Keratinocyte (primary cell): ENCODE measurements around the gene PCDH9. TPM values are rescaled to one million over a fixed set of nuclear protein-coding genes. Genes with fewer than 3 reads are reported as not detected.

ENCODE experiments used
- DNase-seq: peaks from one replicate; pipeline ENCODE4 v3.0.0-alpha.2; 2011; ENCODE audit warnings: low read depth, missing footprints, low spot score
- FAIRE-seq: peaks from 2 replicates; lab custom pipeline; 2011; peaks lifted over from hg19 to GRCh38; lab: Jason Lieb, UNC
- H2AFZ ChIP-seq: 2 replicates; pipeline ENCODE4 v1.6.0; 2012; ENCODE audit warnings: low read length, control low read depth, inconsistent platforms; ENCODE audit not compliant: control insufficient read depth
- H3K27ac ChIP-seq: 2 replicates; pipeline ENCODE4 v1.5.1; 2011; ENCODE audit warnings: low read length; ENCODE audit not compliant: control insufficient read depth, insufficient read depth
- H3K27me3 ChIP-seq: 3 replicates; pipeline ENCODE4 v1.6.0; 2011; ENCODE audit warnings: low read length; ENCODE audit not compliant: control insufficient read depth, insufficient read depth; ENCODE audit errors: extremely low read depth
- H3K36me3 ChIP-seq, 2 experiments: 2 replicates in 1 of 2; 3 replicates in 1 of 2; pipeline ENCODE4 v1.5.1; 2011; ENCODE audit warnings: low read length in 2 of 2, mild to moderate bottlenecking in 1 of 2; ENCODE audit not compliant: control insufficient read depth in 2 of 2, insufficient read depth in 2 of 2; ENCODE audit errors: extremely low read depth in 1 of 2
- H3K4me1 ChIP-seq: 3 replicates; pipeline ENCODE4 v1.5.1; 2011; ENCODE audit warnings: low read length; ENCODE audit not compliant: control insufficient read depth, insufficient read depth; ENCODE audit errors: extremely low read depth
- H3K4me2 ChIP-seq: 3 replicates; pipeline ENCODE4 v1.6.0; 2011; ENCODE audit warnings: low read depth, low read length; ENCODE audit not compliant: control insufficient read depth, insufficient read depth; ENCODE audit errors: extremely low read depth
- H3K4me3 ChIP-seq, 3 experiments: fragments of 200-600 bp in 1 of 3; sonication (generic) in 1 of 3; 2 replicates in 2 of 3; 3 replicates in 1 of 3; pipeline ENCODE4 v1.5.1; 2011 to 2016; ENCODE audit warnings: low read length in 3 of 3, mild to moderate bottlenecking in 3 of 3, control low read depth in 2 of 3, inconsistent platforms in 1 of 3, low read depth in 1 of 3, mixed read lengths in 1 of 3, mixed run types in 1 of 3, moderate library complexity in 1 of 3; ENCODE audit not compliant: control insufficient read depth in 2 of 3, insufficient read depth in 2 of 3; ENCODE audit errors: extremely low read depth in 1 of 3
- H3K79me2 ChIP-seq: 2 replicates; pipeline ENCODE4 v1.6.0; 2012; ENCODE audit warnings: low read length; ENCODE audit not compliant: control insufficient read depth, insufficient read depth
- H3K9ac ChIP-seq: 3 replicates; pipeline ENCODE4 v1.6.0; 2011; ENCODE audit warnings: low read length; ENCODE audit not compliant: control insufficient read depth, insufficient read depth; ENCODE audit errors: extremely low read depth
- H3K9me1 ChIP-seq: 3 replicates; pipeline ENCODE4 v1.6.0; 2011; ENCODE audit warnings: low read length; ENCODE audit not compliant: control insufficient read depth, insufficient read depth; ENCODE audit errors: extremely low read depth
- H3K9me3 ChIP-seq: 2 replicates; pipeline ENCODE4 v1.5.1; 2012; ENCODE audit warnings: low read depth, low read length; ENCODE audit not compliant: control insufficient read depth
- H4K20me1 ChIP-seq: 3 replicates; pipeline ENCODE4 v1.6.0; 2011; ENCODE audit warnings: low read length; ENCODE audit not compliant: control insufficient read depth, insufficient read depth; ENCODE audit errors: extremely low read depth
- CTCF ChIP-seq, 3 experiments: IDR thresholded peaks in 1 of 3; conservative IDR thresholded peaks in 1 of 3; optimal IDR thresholded peaks in 1 of 3; 2 replicates in 2 of 3; 3 replicates in 1 of 3; pipeline versions ENCODE3 to v1.5.1; 2011; ENCODE audit warnings: low read length in 3 of 3, mild to moderate bottlenecking in 3 of 3, moderate library complexity in 2 of 3, control low read depth in 1 of 3, inconsistent platforms in 1 of 3; ENCODE audit not compliant: insufficient read depth in 2 of 3; ENCODE audit errors: extremely low read depth in 1 of 3
- EZH2 ChIP-seq: IDR thresholded peaks from one replicate; pipeline ENCODE4 v1.6.1; 2012; ENCODE audit warnings: inconsistent platforms, mild to moderate bottlenecking, low read length, moderate library complexity
- dilution Hi-C: fragments of 300-500 bp; cut with MboI; formaldehyde crosslinking; loops from one replicate; pipeline ENCODE4 v1.7.0; 2020; ENCODE audit warnings: low sequenced_read_pairs; ENCODE audit not compliant: extremely low pct_ligation_motif_present
- polyA plus RNA-seq, 5 experiments: library from polyadenylated mRNA; depleted of rRNA in 3 of 5; stranded (reverse) in 3 of 5; stranded (forward) in 1 of 5; unstranded in 1 of 5; fragments of >200 nt; gene quantifications; 1 replicate in 1 of 5; 2 replicates in 3 of 5; 3 replicates in 1 of 5; pipeline versions ENCODE4 v1.2.1 to v1.2.3, GENCODE V29; 2011 to 2012; ENCODE audit warnings: missing spikeins in 2 of 5, low read depth in 1 of 5, low replicate concordance in 1 of 5

Gene PCDH9
- polyA plus RNA-seq, 1 donor (not counting 4 experiments of a cell fraction or from before 2014, with no cell fraction given) = 0.21 TPM

- FAIRE-seq (no peak), DNase-seq (no peak)
- Histone ChIP-seq H3K9ac (no peak overlapping the region), H4K20me1 (no peaks in the 10 kb centered on the region), H3K27ac (no peak overlapping the region), H3K27me3 (no peaks in the 10 kb centered on the region), H3K79me2 (no peaks in the 10 kb centered on the region), H3K4me1 (no peaks in the 10 kb centered on the region), H3K4me3 (no peak overlapping the region), H3K9me1 (no peaks in the 10 kb centered on the region), H3K4me2 (no peak overlapping the region), H2AFZ (no peak overlapping the region), H3K36me3 (no peaks in the 10 kb centered on the region), H3K9me3 (no peaks in the 10 kb centered on the region)
- TF ChIP-seq EZH2 (no peak), CTCF (optimal IDR thresholded peaks at IDR 0.05 in 1 of 3, IDR thresholded peaks at IDR 0.05 in 1 of 3, conservative IDR thresholded peaks at IDR 0.05 in 1 of 3; ENCODE audit: extremely low read depth in 1 of 3, insufficient read depth in 2 of 3, low read length in 3 of 3) (no peak)
- dilution Hi-C loops = no loop called here
Measured at GRCh38 chr13:67013709-67014108, 216.4 kb downstream of the PCDH9 start.

GRCh38 chr13:67008075-67008668 lies 222.0 kb downstream of the PCDH9 start:
- no peaks in the 10 kb centered on the region for H3K36me3 ChIP-seq
- H3K27ac ChIP-seq = no peak overlapping the region
- FAIRE-seq (no peak), DNase-seq (no peak)
- dilution Hi-C loops = no loop called here
- H2AFZ ChIP-seq = no peak overlapping the region
- no peak overlapping the region for H3K4me2 ChIP-seq
- no peaks in the 10 kb centered on the region for H3K79me2 ChIP-seq
- no peaks in the 10 kb centered on the region for H3K27me3 ChIP-seq
- H4K20me1 ChIP-seq = no peaks in the 10 kb centered on the region
- no peaks in the 10 kb centered on the region for H3K9me1 ChIP-seq
- H3K4me3 ChIP-seq = no peak overlapping the region
- H3K9me3 ChIP-seq = no peaks in the 10 kb centered on the region
- no peak overlapping the region for H3K9ac ChIP-seq
- H3K4me1 ChIP-seq = no peaks in the 10 kb centered on the region
- TF ChIP-seq CTCF (optimal IDR thresholded peaks at IDR 0.05 in 1 of 3, IDR thresholded peaks at IDR 0.05 in 1 of 3, conservative IDR thresholded peaks at IDR 0.05 in 1 of 3; ENCODE audit: extremely low read depth in 1 of 3, insufficient read depth in 2 of 3, low read length in 3 of 3) = no peak
- TF ChIP-seq EZH2 = no peak
